Stimulated activated CD8-positive, alpha-beta memory T cell treated with anti-CD3 and anti-CD28 coated beads, Interleukin-7, amount 100 ng/mL, for 48 hours (primary cell): ENCODE measurements around the gene HOXA7.

Source experiments
- DNase-seq, 2 donors: peaks; one replicate each; pipeline ENCODE4 v3.0.0-alpha.2; 2020; ENCODE audit warnings: low read depth in 1 of 2; ENCODE audit errors: extremely low read depth in 1 of 2

Gene HOXA7

GRCh38 chr7:27137640-27138315 is 18.7 kb downstream of the HOXA7 start:
- DNase-seq, result no peak

GRCh38 chr7:27134392-27134791 is 22.1 kb downstream of the HOXA7 start:
- DNase-seq, result no peak

DNA sequence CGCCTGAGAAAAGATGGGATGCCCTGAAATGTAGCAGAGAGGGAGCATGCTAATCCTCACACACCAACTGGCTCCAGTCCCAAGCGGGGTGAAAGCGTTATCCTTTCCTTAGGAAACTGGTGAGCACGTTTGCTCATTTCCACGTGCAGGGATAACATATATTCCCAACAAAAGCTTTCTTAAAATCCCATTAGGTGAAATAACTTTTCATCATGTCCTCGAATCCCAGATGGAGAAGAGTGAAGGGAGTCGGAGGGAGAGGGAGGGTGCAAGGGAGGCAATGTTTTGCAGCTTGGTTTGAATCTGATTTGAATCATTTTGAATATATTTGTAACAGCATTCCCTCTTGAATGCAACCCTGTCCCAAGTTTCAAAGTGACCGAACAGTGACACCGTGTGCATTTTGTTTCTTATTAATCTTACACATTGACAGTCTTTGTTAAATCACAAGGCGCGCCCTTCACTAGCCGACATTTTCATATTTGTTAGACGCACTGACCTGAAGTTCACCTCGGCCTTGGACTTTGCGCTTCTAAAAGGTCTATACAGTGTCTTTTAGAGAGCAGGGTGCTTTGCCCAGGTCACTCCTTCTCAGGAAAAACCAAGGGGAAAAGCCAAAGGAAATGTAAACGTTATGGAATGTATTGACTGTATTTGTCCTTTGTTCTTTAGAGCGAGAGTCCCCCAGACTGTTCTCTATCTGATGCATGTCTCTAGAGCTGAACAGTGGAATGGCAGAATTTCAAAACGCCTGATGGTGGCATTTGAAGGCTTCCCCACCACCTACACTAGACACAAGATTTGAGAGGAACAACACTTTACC is 22.9 kb downstream of the HOXA7 start:
- no peak for DNase-seq

DNA sequence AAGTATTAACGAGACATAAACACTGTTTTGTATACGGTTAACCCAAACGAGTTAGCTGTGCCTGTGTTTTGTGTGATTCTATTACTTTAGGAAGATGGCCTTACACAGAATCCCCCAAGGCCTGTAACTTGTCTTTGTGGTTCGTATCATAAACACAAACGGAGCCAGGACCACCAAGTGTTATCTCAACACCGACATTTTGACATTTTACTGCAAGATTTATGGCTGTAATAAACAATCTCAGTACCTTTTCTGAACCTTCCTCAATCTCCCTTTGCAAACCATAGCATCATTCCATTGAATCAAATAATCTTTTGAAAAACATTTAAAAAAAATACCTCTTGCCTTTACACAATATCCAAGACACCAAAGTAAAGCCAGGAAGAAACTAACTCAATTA is 23.5 kb downstream of the HOXA7 start:
- no peak for DNase-seq

GRCh38 chr7:27132214-27132613 is 24.3 kb downstream of the HOXA7 start:
- DNase-seq, result no peak

DNA sequence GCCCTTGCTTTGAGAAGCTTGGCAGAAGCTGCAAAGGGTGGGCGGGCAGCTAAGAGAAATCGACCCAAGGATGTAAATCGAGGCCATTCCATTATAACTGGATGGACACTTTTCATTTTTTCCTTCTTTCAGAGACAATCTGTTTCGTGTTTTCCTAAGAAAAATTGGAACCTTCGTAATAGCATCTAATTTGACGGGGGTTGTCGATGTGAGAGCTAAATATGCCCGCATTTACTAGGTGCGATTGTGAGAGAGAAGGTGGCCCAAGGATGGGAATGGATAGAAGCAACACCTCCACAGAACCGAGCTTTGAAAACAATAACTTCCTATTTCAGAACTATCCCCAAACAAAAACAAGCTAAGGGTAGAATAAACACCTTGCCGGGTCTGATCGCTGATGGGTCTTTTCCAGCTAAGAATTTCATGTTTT is 25.1 kb downstream of the HOXA7 start:
- no peak for DNase-seq

GRCh38 chr7:27130540-27131389 is 25.7 kb downstream of the HOXA7 start, which contains the start of gene HOXA4:
HOXA4 (minus strand) TSS chr7:27130757; CDS start chr7:27130733, 24 bp downstream.
- peak; percentile 40 to 48 for DNase-seq

DNA sequence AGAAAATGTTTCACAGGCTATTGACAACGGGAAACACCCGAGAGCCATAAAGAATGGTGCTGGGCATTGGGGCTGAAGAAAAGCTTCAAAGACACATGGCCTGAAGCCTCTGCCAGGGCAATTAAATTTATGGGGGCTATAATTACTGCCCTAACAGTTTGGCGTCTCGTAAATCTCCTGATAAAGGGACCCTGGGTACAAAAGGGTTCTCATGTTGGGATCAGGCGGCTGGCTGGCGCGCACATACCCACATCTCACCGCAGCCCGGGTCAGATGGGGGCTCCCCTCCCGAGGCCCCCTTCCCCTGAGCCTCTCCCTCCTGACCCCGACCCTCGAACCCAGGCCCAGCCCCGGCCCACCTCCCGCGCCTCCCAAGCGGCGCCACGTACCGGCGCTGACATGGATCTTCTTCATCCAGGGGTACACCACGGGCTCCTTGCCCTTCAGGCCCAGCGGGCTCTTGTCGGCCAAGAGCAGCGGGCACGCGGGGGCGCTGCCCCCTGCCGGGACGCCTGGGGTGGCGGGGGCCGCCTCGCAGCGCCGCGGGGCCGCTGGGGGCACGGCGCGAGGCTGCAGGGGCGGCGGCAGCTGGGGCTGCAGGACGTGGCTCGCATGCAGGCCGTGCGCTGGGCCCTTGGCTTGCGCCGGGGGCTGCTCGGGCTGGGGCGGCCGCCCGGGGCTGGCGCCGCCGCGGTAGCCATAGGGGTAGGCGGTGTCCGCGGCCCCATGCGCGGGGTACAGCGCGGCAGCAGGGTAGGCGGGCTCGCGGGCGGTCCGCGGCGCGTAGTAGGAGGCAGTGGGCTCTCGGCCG is 26.5 kb downstream of the HOXA7 start:
- no peak for DNase-seq

DNA sequence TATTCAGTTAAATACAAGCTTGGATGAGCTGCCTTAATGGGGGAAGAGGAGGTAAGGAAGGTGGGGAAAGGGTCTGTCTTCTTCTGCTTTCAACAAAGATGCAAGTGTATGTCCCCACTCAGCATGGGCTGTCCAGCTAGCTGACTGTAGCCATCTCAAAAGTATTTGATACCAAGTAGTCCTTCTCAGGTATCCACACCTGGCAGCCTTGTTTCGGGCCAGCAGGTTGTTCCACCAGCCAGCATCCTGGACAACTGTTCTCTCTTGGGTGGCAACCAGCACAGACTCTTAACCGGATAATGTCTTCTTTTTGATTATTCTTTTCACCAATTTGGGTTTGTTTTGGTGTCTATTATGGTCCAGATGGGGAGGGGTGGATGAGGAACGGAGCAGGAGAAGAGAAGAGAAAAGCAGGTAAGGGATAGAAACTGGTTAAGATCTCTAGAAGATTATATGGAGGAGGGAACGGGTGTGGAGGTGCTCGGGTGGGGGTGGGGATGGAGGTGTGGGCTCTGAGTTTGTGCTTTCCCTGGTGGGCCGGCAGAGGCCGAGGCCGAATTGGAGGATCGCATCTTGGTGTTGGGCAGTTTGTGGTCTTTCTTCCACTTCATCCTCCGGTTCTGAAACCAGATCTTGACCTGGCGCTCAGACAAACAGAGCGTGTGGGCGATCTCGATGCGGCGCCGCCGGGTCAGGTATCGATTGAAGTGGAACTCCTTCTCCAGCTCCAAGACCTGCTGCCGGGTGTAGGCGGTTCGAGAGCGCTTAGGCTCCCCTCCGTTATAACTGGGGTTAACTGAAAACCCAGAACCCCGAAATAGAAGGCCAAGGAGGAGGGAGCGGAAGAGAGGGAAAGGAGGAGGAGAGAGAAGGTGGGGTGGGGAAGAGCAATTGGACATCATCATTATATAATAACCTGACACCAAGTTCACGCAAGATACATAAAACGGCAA is 27.4 kb downstream of the HOXA7 start:
- DNase-seq, result no peak

DNA sequence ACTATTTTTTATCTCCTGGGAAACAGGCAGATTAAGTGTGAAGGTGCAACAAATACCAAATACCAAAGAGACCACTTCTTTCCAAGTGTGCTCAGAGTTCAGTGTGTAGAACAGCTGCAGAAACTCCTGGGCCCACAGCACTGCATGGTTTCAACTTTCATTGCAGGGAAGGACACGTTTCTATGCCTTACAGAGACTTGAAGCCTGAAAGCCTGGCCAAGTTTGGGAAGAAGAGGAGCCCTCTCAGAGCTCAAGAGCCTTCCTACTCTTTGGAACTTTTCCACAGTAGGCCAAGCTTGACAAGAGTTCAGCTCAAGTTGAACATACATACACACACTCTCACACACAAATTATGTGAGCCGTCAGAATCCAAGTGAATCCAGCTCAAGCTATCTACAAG is 28.4 kb downstream of the HOXA7 start:
- no peak for DNase-seq

GRCh38 chr7:27126596-27127327 is 29.7 kb downstream of the HOXA7 start:
- no peak for DNase-seq

DNA sequence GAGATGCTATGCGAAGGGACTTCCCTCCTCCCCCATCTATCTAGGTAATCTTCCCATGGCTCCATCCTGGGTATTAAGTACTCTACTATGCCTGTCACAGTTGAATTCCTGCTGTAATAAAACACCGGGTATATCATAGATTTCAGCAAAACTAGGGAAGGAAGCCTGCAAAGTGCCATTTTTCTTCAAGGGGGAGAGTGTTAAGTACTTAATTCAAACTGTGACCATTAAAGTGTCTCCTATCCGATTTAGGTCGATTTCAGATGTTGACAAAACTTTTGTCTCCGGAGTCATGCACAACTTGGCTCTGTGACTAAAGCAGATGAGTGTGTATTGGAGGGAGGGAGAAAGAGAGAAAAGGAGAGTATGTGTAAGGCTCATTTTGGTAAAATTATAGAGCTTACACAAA is 30.5 kb downstream of the HOXA7 start:
- no peak for DNase-seq

DNA sequence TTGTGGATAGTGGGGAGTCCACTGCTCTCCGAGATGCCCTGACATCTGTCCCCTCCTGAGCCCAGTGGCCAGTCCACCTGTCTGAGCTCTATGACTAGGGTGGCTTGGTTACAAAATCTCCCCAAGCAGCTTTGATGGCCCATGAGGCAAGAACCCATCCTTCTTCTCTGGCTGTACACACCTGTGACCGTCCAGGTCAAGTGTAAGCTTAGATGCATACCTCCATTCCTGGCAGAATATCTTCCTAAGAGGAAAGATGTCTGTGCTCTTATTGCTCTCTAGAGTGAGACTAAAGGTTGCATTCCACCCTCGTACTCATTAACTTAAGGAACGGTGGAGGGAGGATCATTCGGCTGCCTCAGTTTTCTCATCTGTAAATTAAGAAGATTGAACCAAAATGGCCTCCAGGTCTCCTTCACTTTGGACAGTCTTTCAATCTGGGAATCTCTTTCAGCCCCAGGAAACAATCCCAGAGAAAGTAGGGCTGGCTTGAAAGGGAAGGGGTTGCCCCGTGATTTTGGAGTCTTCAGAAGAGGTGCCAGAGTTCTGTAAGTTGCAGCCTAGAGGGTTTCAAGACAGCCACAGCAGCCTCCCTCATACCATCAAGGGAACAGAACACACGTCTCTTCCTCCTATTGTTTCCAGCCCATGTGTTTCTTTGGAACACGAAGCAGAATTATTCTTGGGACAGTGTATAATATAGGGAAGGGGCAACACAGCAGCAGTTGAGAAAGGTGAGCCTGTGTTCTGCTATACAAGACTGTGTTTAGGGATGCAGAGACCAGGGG is 31.4 kb downstream of the HOXA7 start:
- no peak for DNase-seq

GRCh38 chr7:27124096-27124901 is 32.2 kb downstream of the HOXA7 start:
- DNase-seq, result no peak

- DNase-seq, result no peak
Measured at GRCh38 chr7:27123477-27124053, 32.9 kb downstream of the HOXA7 start.

GRCh38 chr7:27123007-27123476 is 33.4 kb downstream of the HOXA7 start:
- no peak for DNase-seq
